ENCODE measurements around the gene CDC42.
A peak's percentile ranks its signal among the peaks of the same experiment; 100 is the strongest.

CDC42 gene

GRCh38 chr1:22114083-22115012 lies 61.8 kb downstream of the CDC42 start:
- H3K36me3 Mint-ChIP-seq (ENCODE audit: low read depth) = peaks cover 17% of the 10 kb centered on the region
- H3K4me1 Mint-ChIP-seq (ENCODE audit: low read depth) = peaks cover 5% of the 10 kb centered on the region
- no peaks in the 10 kb centered on the region for H3K9me3 Mint-ChIP-seq
- no peak for DNase-seq (ENCODE audit: low spot score)
- H3K4me3 Mint-ChIP-seq = no peak overlapping the region
- peak overlapping the region; percentile 37 for H3K27ac Mint-ChIP-seq
- no peaks in the 10 kb centered on the region for H3K27me3 Mint-ChIP-seq (ENCODE audit: low read depth)

- H3K36me3 Mint-ChIP-seq (ENCODE audit: low read depth) = peaks cover 19% of the 10 kb centered on the region
- peak overlapping the region; percentile 0 for H3K27ac Mint-ChIP-seq
- H3K27me3 Mint-ChIP-seq (ENCODE audit: low read depth) = no peaks in the 10 kb centered on the region
- H3K4me3 Mint-ChIP-seq = no peak overlapping the region
- H3K4me1 Mint-ChIP-seq (ENCODE audit: low read depth) = peaks cover 5% of the 10 kb centered on the region
- H3K9me3 Mint-ChIP-seq = no peaks in the 10 kb centered on the region
- no peak for DNase-seq (ENCODE audit: low spot score)
Observed at GRCh38 chr1:22115286-22115685, 62.8 kb downstream of the CDC42 start.

- no peaks in the 10 kb centered on the region for H3K9me3 Mint-ChIP-seq
- peaks cover 17% of the 10 kb centered on the region for H3K36me3 Mint-ChIP-seq (ENCODE audit: low read depth)
- peaks cover 3% of the 10 kb centered on the region for H3K4me1 Mint-ChIP-seq (ENCODE audit: low read depth)
- no peak overlapping the region for H3K4me3 Mint-ChIP-seq
- H3K27me3 Mint-ChIP-seq (ENCODE audit: low read depth) = no peaks in the 10 kb centered on the region
- DNase-seq (ENCODE audit: low spot score) = no peak
- no peak overlapping the region for H3K27ac Mint-ChIP-seq
Observed at GRCh38 chr1:22117238-22117637, 64.7 kb downstream of the CDC42 start.

- H3K27ac Mint-ChIP-seq = no peak overlapping the region
- no peaks in the 10 kb centered on the region for H3K9me3 Mint-ChIP-seq
- peaks cover 15% of the 10 kb centered on the region for H3K36me3 Mint-ChIP-seq (ENCODE audit: low read depth)
- H3K4me3 Mint-ChIP-seq = no peak overlapping the region
- no peaks in the 10 kb centered on the region for H3K27me3 Mint-ChIP-seq (ENCODE audit: low read depth)
- DNase-seq (ENCODE audit: low spot score) = no peak
- H3K4me1 Mint-ChIP-seq (ENCODE audit: low read depth) = peaks cover 3% of the 10 kb centered on the region
Observed at GRCh38 chr1:22117851-22118250, 65.3 kb downstream of the CDC42 start.

- no peak overlapping the region for H3K4me3 Mint-ChIP-seq
- peaks cover 3% of the 10 kb centered on the region for H3K4me1 Mint-ChIP-seq (ENCODE audit: low read depth)
- peaks cover 10% of the 10 kb centered on the region for H3K36me3 Mint-ChIP-seq (ENCODE audit: low read depth)
- DNase-seq (ENCODE audit: low spot score) = no peak
- no peak overlapping the region for H3K27ac Mint-ChIP-seq
- no peaks in the 10 kb centered on the region for H3K9me3 Mint-ChIP-seq
- H3K27me3 Mint-ChIP-seq (ENCODE audit: low read depth) = no peaks in the 10 kb centered on the region
Observed at GRCh38 chr1:22118291-22118992, 65.9 kb downstream of the CDC42 start.

GRCh38 chr1:22119626-22120468 lies 67.3 kb downstream of the CDC42 start:
- Mint-ChIP-seq H3K4me1 (ENCODE audit: low read depth) (peaks cover 3% of the 10 kb centered on the region), H3K27ac (no peak overlapping the region), H3K36me3 (ENCODE audit: low read depth) (peaks cover 9% of the 10 kb centered on the region), H3K9me3 (no peaks in the 10 kb centered on the region), H3K4me3 (no peak overlapping the region), H3K27me3 (ENCODE audit: low read depth) (no peaks in the 10 kb centered on the region)
- DNase-seq (ENCODE audit: low spot score) = no peak

GRCh38 chr1:22120469-22120790 lies 67.9 kb downstream of the CDC42 start:
- Mint-ChIP-seq H3K4me1 (ENCODE audit: low read depth) (peaks cover 2% of the 10 kb centered on the region), H3K27ac (no peak overlapping the region), H3K4me3 (no peak overlapping the region)

GRCh38 chr1:22121421-22121911 lies 69.0 kb downstream of the CDC42 start:
- Mint-ChIP-seq H3K27me3 (ENCODE audit: low read depth) (no peaks in the 10 kb centered on the region), H3K4me1 (ENCODE audit: low read depth) (no peaks in the 10 kb centered on the region), H3K4me3 (no peak overlapping the region), H3K36me3 (ENCODE audit: low read depth) (peaks cover 6% of the 10 kb centered on the region), H3K9me3 (no peaks in the 10 kb centered on the region), H3K27ac (peak overlapping the region; percentile 15)
- no peak for DNase-seq (ENCODE audit: low spot score)

More at GRCh38 chr1:22120469-22120790, 67.9 kb downstream of the CDC42 start:
- peaks cover 6% of the 10 kb centered on the region for H3K36me3 Mint-ChIP-seq (ENCODE audit: low read depth)
- DNase-seq (ENCODE audit: low spot score) = no peak
- H3K9me3 Mint-ChIP-seq = no peaks in the 10 kb centered on the region
- H3K27me3 Mint-ChIP-seq (ENCODE audit: low read depth) = no peaks in the 10 kb centered on the region

- H3K27me3 Mint-ChIP-seq (ENCODE audit: low read depth) = no peaks in the 10 kb centered on the region
- H3K36me3 Mint-ChIP-seq (ENCODE audit: low read depth) = peaks cover 6% of the 10 kb centered on the region
- DNase-seq (ENCODE audit: low spot score) = no peak
- no peaks in the 10 kb centered on the region for H3K4me1 Mint-ChIP-seq (ENCODE audit: low read depth)
- no peak overlapping the region for H3K27ac Mint-ChIP-seq
- H3K4me3 Mint-ChIP-seq = no peak overlapping the region
- H3K9me3 Mint-ChIP-seq = no peaks in the 10 kb centered on the region
Observed at GRCh38 chr1:22122273-22123070, 70.0 kb downstream of the CDC42 start.

GRCh38 chr1:22123071-22123390 lies 70.5 kb downstream of the CDC42 start:
- no peaks in the 10 kb centered on the region for H3K27me3 Mint-ChIP-seq (ENCODE audit: low read depth)
- H3K9me3 Mint-ChIP-seq = no peaks in the 10 kb centered on the region
- peaks cover 6% of the 10 kb centered on the region for H3K36me3 Mint-ChIP-seq (ENCODE audit: low read depth)
- H3K4me1 Mint-ChIP-seq (ENCODE audit: low read depth) = no peaks in the 10 kb centered on the region
- H3K27ac Mint-ChIP-seq = no peak overlapping the region
- H3K4me3 Mint-ChIP-seq = no peak overlapping the region
- no peak for DNase-seq (ENCODE audit: low spot score)

GRCh38 chr1:22123901-22124404 lies 71.4 kb downstream of the CDC42 start:
- H3K27me3 Mint-ChIP-seq (ENCODE audit: low read depth) = no peaks in the 10 kb centered on the region
- H3K4me1 Mint-ChIP-seq (ENCODE audit: low read depth) = no peaks in the 10 kb centered on the region
- DNase-seq (ENCODE audit: low spot score) = no peak

GRCh38 chr1:22124592-22125229 lies 72.2 kb downstream of the CDC42 start:
- H3K4me1 Mint-ChIP-seq (ENCODE audit: low read depth) = no peaks in the 10 kb centered on the region
- no peaks in the 10 kb centered on the region for H3K9me3 Mint-ChIP-seq
- H3K27me3 Mint-ChIP-seq (ENCODE audit: low read depth) = no peaks in the 10 kb centered on the region
- H3K36me3 Mint-ChIP-seq (ENCODE audit: low read depth) = peaks cover 3% of the 10 kb centered on the region
- no peak for DNase-seq (ENCODE audit: low spot score)
- H3K27ac Mint-ChIP-seq = no peak overlapping the region
- H3K4me3 Mint-ChIP-seq = no peak overlapping the region

More at GRCh38 chr1:22123901-22124404, 71.4 kb downstream of the CDC42 start:
- H3K36me3 Mint-ChIP-seq (ENCODE audit: low read depth) = peaks cover 6% of the 10 kb centered on the region
- no peak overlapping the region for H3K4me3 Mint-ChIP-seq
- no peaks in the 10 kb centered on the region for H3K9me3 Mint-ChIP-seq
- no peak overlapping the region for H3K27ac Mint-ChIP-seq

- no peak for DNase-seq (ENCODE audit: low spot score)
- Mint-ChIP-seq H3K4me3 (no peak overlapping the region), H3K36me3 (ENCODE audit: low read depth) (no peaks in the 10 kb centered on the region), H3K27me3 (ENCODE audit: low read depth) (no peaks in the 10 kb centered on the region), H3K4me1 (ENCODE audit: low read depth) (no peaks in the 10 kb centered on the region), H3K27ac (no peak overlapping the region), H3K9me3 (no peaks in the 10 kb centered on the region)
Observed at GRCh38 chr1:22126531-22126930, 74.0 kb downstream of the CDC42 start.
